Activated naive CD8-positive, alpha-beta T cell treated with anti-CD3 and anti-CD28 coated beads for 36 hours (primary cell): ENCODE measurements around the gene KLHL29. TPM values are rescaled to one million over a fixed set of nuclear protein-coding genes. Genes with fewer than 3 reads are reported as not detected.

Experiments
- DNase-seq: peaks from one replicate; pipeline ENCODE4 v3.0.0; 2021
- H3K27ac Mint-ChIP-seq: one replicate; pipeline ENCODE4 v1.8.0; 2022; ENCODE audit warnings: mild to moderate bottlenecking, moderate library complexity, mixed read lengths
- H3K27me3 Mint-ChIP-seq: one replicate; pipeline ENCODE4 v1.8.0; 2022; ENCODE audit warnings: mild to moderate bottlenecking, mixed read lengths
- H3K36me3 Mint-ChIP-seq: one replicate; pipeline ENCODE4 v1.8.0; 2021; ENCODE audit warnings: mild to moderate bottlenecking, mixed read lengths
- H3K4me1 Mint-ChIP-seq: one replicate; pipeline ENCODE4 v1.8.0; 2021; ENCODE audit warnings: mixed read lengths
- H3K4me3 Mint-ChIP-seq: one replicate; pipeline ENCODE4 v1.8.0; 2022; ENCODE audit warnings: mild to moderate bottlenecking, moderate library complexity, mixed read lengths
- H3K9me3 Mint-ChIP-seq: one replicate; pipeline ENCODE4 v1.8.0; 2022; ENCODE audit warnings: mixed read lengths
- total RNA-seq, 2 experiments: library from RNA; stranded (reverse); gene quantifications; one replicate each; pipeline ENCODE4 v1.2.3, GENCODE V29; 2021

KLHL29 gene
- total RNA-seq, 2 experiments from 2014 or later, result 1.2 to 1.5 TPM

DNA sequence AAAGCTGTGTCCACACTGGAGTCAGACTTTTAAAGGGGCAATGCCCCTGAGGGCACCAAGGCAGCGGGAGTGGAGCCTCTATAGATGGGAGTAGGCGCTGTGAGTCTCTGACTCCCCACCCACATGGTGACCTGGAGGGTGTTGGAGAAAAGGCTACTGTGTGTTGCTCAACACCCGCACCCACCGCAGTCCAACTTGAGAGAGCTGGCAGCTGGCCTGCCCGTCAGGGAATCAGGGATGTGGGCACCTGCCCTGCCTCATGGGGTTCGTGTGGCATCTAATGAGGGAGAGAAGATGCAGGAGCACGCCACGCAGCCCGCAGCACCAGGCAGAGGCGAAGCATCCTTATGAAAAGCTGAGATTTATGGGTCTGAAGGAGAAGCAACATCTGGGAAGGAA, 84.2 kb downstream of the KLHL29 start:
- H3K4me1 Mint-ChIP-seq, result no peaks in the 10 kb centered on the region
- H3K27ac Mint-ChIP-seq, result no peak overlapping the region
- peaks cover 38% of the 10 kb centered on the region for H3K27me3 Mint-ChIP-seq

GRCh38 chr2:23475036-23475435, 90.1 kb downstream of the KLHL29 start:
- H3K4me1 Mint-ChIP-seq, result no peaks in the 10 kb centered on the region
- H3K9me3 Mint-ChIP-seq, result no peaks in the 10 kb centered on the region

More for the DNA sequence above, 84.2 kb downstream of the KLHL29 start:
- Mint-ChIP-seq H3K36me3 (no peaks in the 10 kb centered on the region), H3K4me3 (no peak overlapping the region), H3K9me3 (no peaks in the 10 kb centered on the region)
- DNase-seq, result no peak

DNA sequence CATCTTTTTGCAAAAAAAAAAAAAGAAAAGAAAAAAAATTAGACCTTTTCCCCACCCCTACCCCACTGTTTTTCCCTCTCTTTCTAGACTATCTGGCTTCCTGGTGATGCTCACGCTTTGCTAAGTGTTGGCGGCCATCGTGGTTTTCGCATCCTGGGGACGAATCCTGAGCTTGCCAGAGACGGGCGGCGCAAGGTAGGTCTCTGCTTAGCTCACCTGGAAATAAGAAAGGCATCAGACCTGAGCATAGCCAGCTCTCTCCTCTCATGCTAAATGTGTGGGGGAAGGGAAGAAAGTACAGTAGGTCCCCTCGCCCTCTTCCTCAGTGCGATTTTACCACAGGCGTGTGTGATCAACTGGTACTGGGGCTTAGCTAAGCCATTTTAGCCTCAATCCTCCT, 90.5 kb downstream of the KLHL29 start:
- Mint-ChIP-seq H3K27me3 (peaks cover 20% of the 10 kb centered on the region), H3K9me3 (no peaks in the 10 kb centered on the region), H3K36me3 (no peaks in the 10 kb centered on the region), H3K4me3 (no peak overlapping the region), H3K27ac (no peak overlapping the region), H3K4me1 (no peaks in the 10 kb centered on the region)
- no peak for DNase-seq

More at GRCh38 chr2:23475036-23475435, 90.1 kb downstream of the KLHL29 start:
- peaks cover 20% of the 10 kb centered on the region for H3K27me3 Mint-ChIP-seq
- no peaks in the 10 kb centered on the region for H3K36me3 Mint-ChIP-seq
- H3K4me3 Mint-ChIP-seq, result no peak overlapping the region
- H3K27ac Mint-ChIP-seq, result no peak overlapping the region
- no peak for DNase-seq

GRCh38 chr2:23476786-23477185, 91.8 kb downstream of the KLHL29 start:
- H3K27ac Mint-ChIP-seq, result no peak overlapping the region
- no peaks in the 10 kb centered on the region for H3K9me3 Mint-ChIP-seq
- H3K4me3 Mint-ChIP-seq, result no peak overlapping the region
- no peaks in the 10 kb centered on the region for H3K4me1 Mint-ChIP-seq
- peaks cover 20% of the 10 kb centered on the region for H3K27me3 Mint-ChIP-seq
- DNase-seq, result no peak
- no peaks in the 10 kb centered on the region for H3K36me3 Mint-ChIP-seq

DNA sequence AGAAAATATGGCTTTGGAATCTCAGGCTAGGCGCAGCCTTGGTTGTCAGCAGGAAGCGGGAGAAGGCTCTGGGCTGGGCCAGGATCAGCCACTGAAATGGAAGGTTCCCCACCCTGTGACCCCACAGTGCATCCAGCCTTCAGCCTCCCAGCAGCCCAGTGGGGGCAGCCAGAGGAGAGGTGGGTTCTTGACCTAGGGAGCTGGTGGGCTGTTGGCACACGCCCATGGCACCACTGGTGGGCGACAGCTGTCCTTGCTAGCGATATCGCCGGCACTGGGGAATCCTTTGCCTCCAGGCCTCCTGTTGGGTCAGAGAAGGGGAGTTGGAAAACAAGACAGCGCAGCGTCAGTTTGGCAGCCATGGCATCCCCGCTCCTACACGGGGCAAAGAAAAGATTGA, 92.4 kb downstream of the KLHL29 start:
- Mint-ChIP-seq H3K9me3 (no peaks in the 10 kb centered on the region), H3K36me3 (no peaks in the 10 kb centered on the region), H3K4me3 (no peak overlapping the region), H3K27me3 (peaks cover 17% of the 10 kb centered on the region), H3K4me1 (no peaks in the 10 kb centered on the region), H3K27ac (no peak overlapping the region)
- no peak for DNase-seq

DNA sequence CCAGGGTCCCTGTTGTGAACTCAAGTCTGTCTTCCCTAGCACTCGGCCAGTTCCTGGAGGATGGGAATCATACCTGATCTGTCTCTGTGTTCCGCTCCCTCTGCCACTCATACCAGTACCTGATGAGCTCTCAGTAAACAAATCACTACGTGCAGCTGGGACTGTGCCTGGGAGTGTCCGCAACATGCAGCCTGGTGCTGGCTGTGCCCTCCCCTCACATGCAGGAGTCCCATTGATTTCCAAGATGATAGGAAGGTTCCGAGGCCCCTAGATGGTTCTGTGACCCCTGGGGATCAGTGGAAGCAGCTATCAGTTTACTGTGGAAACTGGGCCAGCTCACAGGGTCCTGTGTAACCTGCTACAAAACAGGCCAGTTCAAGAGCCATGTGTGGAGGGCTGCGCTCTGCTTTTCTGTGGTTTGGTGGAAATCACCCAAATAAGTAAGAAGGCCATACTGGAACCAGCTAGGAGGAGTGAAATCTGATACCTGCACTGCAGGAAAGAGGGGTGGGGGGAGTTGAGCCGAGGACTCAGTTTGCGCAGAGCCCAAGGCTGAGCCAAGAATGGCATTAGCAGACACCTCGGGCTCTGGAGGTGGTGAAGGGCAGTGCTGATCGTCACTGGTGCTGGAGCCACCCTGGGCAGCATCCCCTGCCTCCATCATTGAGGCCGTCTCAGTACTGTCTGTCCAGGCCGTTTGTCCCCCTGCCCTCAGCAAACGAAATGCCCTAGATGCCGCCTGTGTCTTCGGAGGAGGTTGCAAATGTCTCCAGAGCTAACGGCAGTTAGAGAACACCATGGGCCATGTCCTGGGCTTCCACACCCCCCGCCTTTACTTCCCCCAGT, 93.3 kb downstream of the KLHL29 start:
- no peaks in the 10 kb centered on the region for H3K4me1 Mint-ChIP-seq
- H3K9me3 Mint-ChIP-seq, result no peaks in the 10 kb centered on the region
- H3K36me3 Mint-ChIP-seq, result no peaks in the 10 kb centered on the region
- no peak overlapping the region for H3K4me3 Mint-ChIP-seq
- H3K27ac Mint-ChIP-seq, result no peak overlapping the region
- DNase-seq, result no peak
- H3K27me3 Mint-ChIP-seq, result peaks cover 17% of the 10 kb centered on the region

GRCh38 chr2:23478933-23479683, 94.1 kb downstream of the KLHL29 start:
- Mint-ChIP-seq H3K27ac (no peak overlapping the region), H3K36me3 (no peaks in the 10 kb centered on the region), H3K9me3 (no peaks in the 10 kb centered on the region), H3K4me1 (no peaks in the 10 kb centered on the region), H3K27me3 (peaks cover 17% of the 10 kb centered on the region), H3K4me3 (no peak overlapping the region)
- DNase-seq, result no peak

GRCh38 chr2:23480957-23481797, 96.2 kb downstream of the KLHL29 start:
- no peaks in the 10 kb centered on the region for H3K4me1 Mint-ChIP-seq
- H3K9me3 Mint-ChIP-seq, result no peaks in the 10 kb centered on the region
- H3K4me3 Mint-ChIP-seq, result no peak overlapping the region
- peaks cover 18% of the 10 kb centered on the region for H3K27me3 Mint-ChIP-seq
- no peak for DNase-seq
- H3K27ac Mint-ChIP-seq, result no peak overlapping the region
- no peaks in the 10 kb centered on the region for H3K36me3 Mint-ChIP-seq

DNA sequence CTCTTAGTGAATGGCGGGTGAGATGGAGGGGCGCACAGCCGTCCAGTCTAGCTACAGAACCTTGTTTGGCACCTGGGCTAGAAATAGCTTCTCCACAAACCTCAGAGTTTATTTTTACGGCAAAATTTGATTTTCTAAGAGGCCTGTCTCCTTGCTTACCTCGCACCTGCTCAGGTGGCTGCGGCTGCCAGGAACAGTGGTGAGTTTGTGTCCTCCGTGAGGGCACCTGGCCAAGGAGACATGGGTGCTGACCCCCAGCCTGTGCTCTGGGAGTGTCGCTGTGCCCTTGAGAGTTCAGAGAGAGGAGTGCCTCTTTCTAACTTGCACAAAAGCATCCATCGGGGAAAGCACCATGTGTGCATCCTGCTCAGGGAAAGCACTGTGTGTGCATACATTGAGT, 97.2 kb downstream of the KLHL29 start:
- H3K27me3 Mint-ChIP-seq, result peaks cover 24% of the 10 kb centered on the region

GRCh38 chr2:23482607-23483006, 97.6 kb downstream of the KLHL29 start:
- Mint-ChIP-seq H3K36me3 (no peaks in the 10 kb centered on the region), H3K27ac (no peak overlapping the region), H3K4me3 (no peak overlapping the region)

More for the DNA sequence above, 97.2 kb downstream of the KLHL29 start:
- Mint-ChIP-seq H3K36me3 (no peaks in the 10 kb centered on the region), H3K9me3 (no peaks in the 10 kb centered on the region), H3K4me1 (no peaks in the 10 kb centered on the region), H3K27ac (no peak overlapping the region), H3K4me3 (no peak overlapping the region)
- no peak for DNase-seq

GRCh38 chr2:23483791-23484190, 98.8 kb downstream of the KLHL29 start:
- Mint-ChIP-seq H3K36me3 (no peaks in the 10 kb centered on the region), H3K4me1 (peaks cover 9% of the 10 kb centered on the region), H3K27me3 (peaks cover 29% of the 10 kb centered on the region), H3K4me3 (no peak overlapping the region), H3K9me3 (no peaks in the 10 kb centered on the region), H3K27ac (no peak overlapping the region)
- no peak for DNase-seq

More at GRCh38 chr2:23482607-23483006, 97.6 kb downstream of the KLHL29 start:
- Mint-ChIP-seq H3K9me3 (no peaks in the 10 kb centered on the region), H3K27me3 (peaks cover 24% of the 10 kb centered on the region), H3K4me1 (no peaks in the 10 kb centered on the region)
- DNase-seq, result no peak

- H3K27ac Mint-ChIP-seq, result no peak overlapping the region
- H3K9me3 Mint-ChIP-seq, result no peaks in the 10 kb centered on the region
- no peak overlapping the region for H3K4me3 Mint-ChIP-seq
- no peak for DNase-seq
- H3K36me3 Mint-ChIP-seq, result no peaks in the 10 kb centered on the region
- peaks cover 25% of the 10 kb centered on the region for H3K27me3 Mint-ChIP-seq
- peaks cover 11% of the 10 kb centered on the region for H3K4me1 Mint-ChIP-seq
Measured at GRCh38 chr2:23484275-23484674, 99.3 kb downstream of the KLHL29 start.

- H3K27me3 Mint-ChIP-seq, result peaks cover 20% of the 10 kb centered on the region
Measured at GRCh38 chr2:23484767-23485166, 99.8 kb downstream of the KLHL29 start.

GRCh38 chr2:23485261-23485660, 100.3 kb downstream of the KLHL29 start:
- H3K4me3 Mint-ChIP-seq, result no peak overlapping the region
- H3K9me3 Mint-ChIP-seq, result no peaks in the 10 kb centered on the region
- H3K27me3 Mint-ChIP-seq, result peaks cover 20% of the 10 kb centered on the region
- H3K27ac Mint-ChIP-seq, result no peak overlapping the region
- DNase-seq, result no peak
- no peaks in the 10 kb centered on the region for H3K36me3 Mint-ChIP-seq
- H3K4me1 Mint-ChIP-seq, result peaks cover 21% of the 10 kb centered on the region

More at GRCh38 chr2:23484767-23485166, 99.8 kb downstream of the KLHL29 start:
- no peak overlapping the region for H3K4me3 Mint-ChIP-seq
- H3K27ac Mint-ChIP-seq, result no peak overlapping the region
- H3K36me3 Mint-ChIP-seq, result no peaks in the 10 kb centered on the region
- no peak for DNase-seq
- no peaks in the 10 kb centered on the region for H3K9me3 Mint-ChIP-seq
- H3K4me1 Mint-ChIP-seq, result peaks cover 16% of the 10 kb centered on the region
